ENCODE results near the gene FMNL2.

Gene FMNL2

GRCh38 chr2:152622219-152622618 is 287.2 kb downstream of the FMNL2 start:
- CTCF ChIA-PET, result interaction anchor here (0.8 to 8.6 kb wide), 2 partner anchors 13 to 36 kb away, joined by 3 to 63 read pairs; no protein-coding TSS in a partner anchor

GRCh38 chr2:152623076-152623740 is 288.2 kb downstream of the FMNL2 start:
- DNase-seq (ENCODE audit: low read depth, low spot score), result no peak
- ChIA-PET POLR2A (no interaction called here), CTCF (interaction anchor here (1.1 to 5.7 kb wide), 3 partner anchors 8 to 74 kb away, joined by 3 to 38 read pairs (median 3); no protein-coding TSS in a partner anchor)
- no peak for TF ChIP-seq CTCF (IDR thresholded peaks at IDR 0.05; ENCODE audit: insufficient read depth, low read length, missing control alignments)
- no peak overlapping the region for H3K4me3 ChIP-seq (ENCODE audit: low read depth, low read length)

More at GRCh38 chr2:152622219-152622618, 287.2 kb downstream of the FMNL2 start:
- no peak overlapping the region for H3K4me3 ChIP-seq (ENCODE audit: low read depth, low read length)
- TF ChIP-seq CTCF (IDR thresholded peaks at IDR 0.05; ENCODE audit: insufficient read depth, low read length, missing control alignments), result no peak
- POLR2A ChIA-PET, result interaction anchor here (0.8 kb wide), 1 partner anchor 446 kb away, joined by 3 read pairs; no protein-coding TSS in a partner anchor
- DNase-seq (ENCODE audit: low read depth, low spot score), result no peak

GRCh38 chr2:152623775-152624174 is 288.8 kb downstream of the FMNL2 start:
- ChIA-PET POLR2A (no interaction called here), CTCF (interaction anchor here (1.1 to 5.7 kb wide), 3 partner anchors 9 to 74 kb away, joined by 3 to 38 read pairs (median 3); no protein-coding TSS in a partner anchor)
- TF ChIP-seq CTCF (IDR thresholded peaks at IDR 0.05; ENCODE audit: insufficient read depth, low read length, missing control alignments), result no peak
- H3K4me3 ChIP-seq (ENCODE audit: low read depth, low read length), result no peak overlapping the region
- no peak for DNase-seq (ENCODE audit: low read depth, low spot score)

- ChIA-PET CTCF (interaction anchor here (1.0 to 6.4 kb wide), 3 partner anchors 11 to 434 kb away, joined by 3 to 43 read pairs (median 38); no protein-coding TSS in a partner anchor), POLR2A (no interaction called here)
- DNase-seq (ENCODE audit: low read depth, low spot score), result no peak
- TF ChIP-seq CTCF (IDR thresholded peaks at IDR 0.05; ENCODE audit: insufficient read depth, low read length, missing control alignments), result no peak
- no peak overlapping the region for H3K4me3 ChIP-seq (ENCODE audit: low read depth, low read length)
Measured at GRCh38 chr2:152624805-152625204, 289.8 kb downstream of the FMNL2 start.

GRCh38 chr2:152626911-152627339 is 292.0 kb downstream of the FMNL2 start:
- POLR2A ChIA-PET, result no interaction called here

More at GRCh38 chr2:152626911-152627339, 292.0 kb downstream of the FMNL2 start:
- H3K4me3 ChIP-seq (ENCODE audit: low read depth, low read length), result no peak overlapping the region
- TF ChIP-seq CTCF (IDR thresholded peaks at IDR 0.05; ENCODE audit: insufficient read depth, low read length, missing control alignments), result no peak
- DNase-seq (ENCODE audit: low read depth, low spot score), result no peak
- CTCF ChIA-PET, result interaction anchor here (0.8 to 11.8 kb wide), 18 partner anchors 8 to 589 kb away, joined by 3 to 169 read pairs (median 8); partner anchors contain the start of gene STAM2

Measured in AG04449 (cell line).